OCI-LY3 (cell line): Measurements from ENCODE around the gene NHEJ1.

ENCODE experiments used
- H2AFZ ChIP-seq: fragments of 200-600, 300-600 bp; shearing (Covaris generic); 2 replicates; pipeline ENCODE4 v1.6.0; 2014; ENCODE audit warnings: antibody characterized with exemption, low read depth, low read length
- H3K27ac ChIP-seq: fragments of 200-600, 300-600 bp; sonication (generic); 2 replicates; pipeline ENCODE4 v1.5.1; 2014; ENCODE audit warnings: mild to moderate bottlenecking, low read length, moderate library complexity, mixed read lengths
- H3K27me3 ChIP-seq: fragments of 200-600, 300-600 bp; sonication (generic); 2 replicates; pipeline ENCODE4 v1.6.1; 2014; ENCODE audit warnings: low read depth, low read length, mixed read lengths
- H3K36me3 ChIP-seq: fragments of 200-600, 300-600 bp; sonication (generic); replicated peaks from 2 replicates; pipeline ENCODE3; 2014; ENCODE audit warnings: low read depth, low read length, mixed read lengths
- H3K4me1 ChIP-seq: fragments of 300-600, 200-600 bp; sonication (generic); 2 replicates; pipeline ENCODE4 v1.6.1; 2014; ENCODE audit warnings: low read length, mixed read lengths
- H3K4me2 ChIP-seq: fragments of 200-600, 300-600 bp; sonication (generic); 2 replicates; pipeline ENCODE4 v1.6.1; 2014; ENCODE audit warnings: low read length, mixed read lengths
- H3K4me3 ChIP-seq: fragments of 300-600, 200-600 bp; sonication (generic); 2 replicates; pipeline ENCODE4 v1.5.1; 2014; ENCODE audit warnings: antibody characterized with exemption, mild to moderate bottlenecking, low read length, moderate library complexity
- H3K79me2 ChIP-seq: fragments of 300-600, 200-600 bp; shearing (Covaris generic); 2 replicates; pipeline ENCODE4 v1.6.1; 2014; ENCODE audit warnings: mild to moderate bottlenecking, low read length, mixed read lengths
- H3K9ac ChIP-seq: fragments of 300-600, 200-600 bp; shearing (Covaris generic); 2 replicates; pipeline ENCODE4 v1.6.0; 2014; ENCODE audit warnings: mild to moderate bottlenecking, low read length, moderate library complexity
- H3K9me3 ChIP-seq: fragments of 200-600, 300-600 bp; shearing (Covaris generic); 2 replicates; pipeline ENCODE4 v1.6.1; 2014; ENCODE audit warnings: low read length, mixed read lengths; ENCODE audit not compliant: insufficient read depth
- H4K20me1 ChIP-seq: fragments of 200-600, 300-600 bp; sonication (generic); 2 replicates; pipeline ENCODE4 v1.6.1; 2016; ENCODE audit warnings: low read length, mixed read lengths; ENCODE audit not compliant: insufficient read depth
- CTCF ChIP-seq: fragments of 200-600, 300-600 bp; sonication (generic); IDR thresholded peaks from 2 replicates; pipeline ENCODE4 v1.5.1; 2014; ENCODE audit warnings: antibody characterized with exemption, low read length, low read depth
- EZH2phosphoT487 ChIP-seq: fragments of 200-600 bp; shearing (Covaris generic); IDR thresholded peaks from 2 replicates; pipeline ENCODE4 v1.6.1; 2018; ENCODE audit warnings: antibody characterized with exemption, mixed run types, low read depth

The NHEJ1 gene

GRCh38 chr2:219087361-219087760 lies 73.3 kb downstream of the NHEJ1 start:
- Histone ChIP-seq H3K9me3 (no peaks in the 10 kb centered on the region), H3K27me3 (no peaks in the 10 kb centered on the region), H4K20me1 (no peaks in the 10 kb centered on the region), H3K79me2 (no peaks in the 10 kb centered on the region), H3K4me3 (no peak overlapping the region), H3K27ac (no peak overlapping the region), H3K9ac (no peak overlapping the region), H3K36me3 (no peaks in the 10 kb centered on the region), H3K4me2 (peak overlapping the region; percentile 50), H3K4me1 (peaks cover 17% of the 10 kb centered on the region), H2AFZ (no peak overlapping the region)
- TF ChIP-seq EZH2phosphoT487 (no peak), CTCF (no peak)

- H3K4me3 ChIP-seq, result no peak overlapping the region
- no peaks in the 10 kb centered on the region for H3K27me3 ChIP-seq
- H3K4me1 ChIP-seq, result peaks cover 17% of the 10 kb centered on the region
- no peaks in the 10 kb centered on the region for H3K36me3 ChIP-seq
- H3K9ac ChIP-seq, result no peak overlapping the region
- TF ChIP-seq EZH2phosphoT487 (no peak), CTCF (no peak)
- H3K9me3 ChIP-seq, result no peaks in the 10 kb centered on the region
- no peak overlapping the region for H2AFZ ChIP-seq
- H3K79me2 ChIP-seq, result no peaks in the 10 kb centered on the region
- H4K20me1 ChIP-seq, result no peaks in the 10 kb centered on the region
- H3K4me2 ChIP-seq, result no peak overlapping the region
- no peak overlapping the region for H3K27ac ChIP-seq
These were observed 74.4 kb downstream of the NHEJ1 start for GRCh38 chr2:219086196-219086595.

GRCh38 chr2:219084791-219085190 lies 75.8 kb downstream of the NHEJ1 start:
- Histone ChIP-seq H3K9me3 (no peaks in the 10 kb centered on the region), H2AFZ (no peak overlapping the region), H3K79me2 (no peaks in the 10 kb centered on the region), H3K27ac (no peak overlapping the region), H4K20me1 (no peaks in the 10 kb centered on the region), H3K36me3 (no peaks in the 10 kb centered on the region), H3K27me3 (no peaks in the 10 kb centered on the region), H3K9ac (no peak overlapping the region), H3K4me3 (no peak overlapping the region), H3K4me1 (peaks cover 17% of the 10 kb centered on the region), H3K4me2 (no peak overlapping the region)
- no peak for TF ChIP-seq CTCF
- no peak for TF ChIP-seq EZH2phosphoT487

- no peaks in the 10 kb centered on the region for H4K20me1 ChIP-seq
- H3K4me3 ChIP-seq, result no peak overlapping the region
- H3K27ac ChIP-seq, result no peak overlapping the region
- H3K36me3 ChIP-seq, result no peaks in the 10 kb centered on the region
- no peak overlapping the region for H3K4me2 ChIP-seq
- H3K9ac ChIP-seq, result no peak overlapping the region
- TF ChIP-seq CTCF (no peak), EZH2phosphoT487 (no peak)
- no peak overlapping the region for H2AFZ ChIP-seq
- no peaks in the 10 kb centered on the region for H3K27me3 ChIP-seq
- peaks cover 13% of the 10 kb centered on the region for H3K4me1 ChIP-seq
- H3K79me2 ChIP-seq, result no peaks in the 10 kb centered on the region
- H3K9me3 ChIP-seq, result no peaks in the 10 kb centered on the region
These were observed 78.2 kb downstream of the NHEJ1 start for GRCh38 chr2:219082332-219082958.
